Measurements from ENCODE around the gene PCOLCE2.

DNA sequence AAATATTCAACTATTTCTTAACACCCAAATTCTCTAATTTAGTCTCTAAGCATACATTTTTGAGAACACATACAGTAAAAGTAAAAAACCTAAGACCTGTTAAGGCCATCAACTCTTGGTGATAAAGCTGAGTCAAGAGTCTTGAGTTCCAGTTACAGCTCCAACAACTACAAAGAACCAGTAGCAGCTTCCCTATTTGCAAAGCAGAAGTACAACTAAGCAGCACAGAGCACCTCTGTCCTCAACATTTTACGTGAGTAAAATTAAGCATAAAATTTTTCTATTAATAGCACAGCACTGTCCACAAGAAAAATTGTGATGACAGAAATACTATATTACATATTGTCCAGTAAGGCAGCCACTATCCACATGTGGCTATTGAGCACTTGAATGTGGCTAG is 4.4 kb downstream of the PCOLCE2 start:
- TF ChIP-seq, protein P1, sequence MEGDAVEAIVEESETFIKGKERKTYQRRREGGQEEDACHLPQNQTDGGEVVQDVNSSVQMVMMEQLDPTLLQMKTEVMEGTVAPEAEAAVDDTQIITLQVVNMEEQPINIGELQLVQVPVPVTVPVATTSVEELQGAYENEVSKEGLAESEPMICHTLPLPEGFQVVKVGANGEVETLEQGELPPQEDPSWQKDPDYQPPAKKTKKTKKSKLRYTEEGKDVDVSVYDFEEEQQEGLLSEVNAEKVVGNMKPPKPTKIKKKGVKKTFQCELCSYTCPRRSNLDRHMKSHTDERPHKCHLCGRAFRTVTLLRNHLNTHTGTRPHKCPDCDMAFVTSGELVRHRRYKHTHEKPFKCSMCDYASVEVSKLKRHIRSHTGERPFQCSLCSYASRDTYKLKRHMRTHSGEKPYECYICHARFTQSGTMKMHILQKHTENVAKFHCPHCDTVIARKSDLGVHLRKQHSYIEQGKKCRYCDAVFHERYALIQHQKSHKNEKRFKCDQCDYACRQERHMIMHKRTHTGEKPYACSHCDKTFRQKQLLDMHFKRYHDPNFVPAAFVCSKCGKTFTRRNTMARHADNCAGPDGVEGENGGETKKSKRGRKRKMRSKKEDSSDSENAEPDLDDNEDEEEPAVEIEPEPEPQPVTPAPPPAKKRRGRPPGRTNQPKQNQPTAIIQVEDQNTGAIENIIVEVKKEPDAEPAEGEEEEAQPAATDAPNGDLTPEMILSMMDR (conservative IDR thresholded peaks at IDR 0.05 in 1 of 2, IDR thresholded peaks at IDR 0.05 in 1 of 2; ENCODE audit: extremely low read depth in 1 of 2, insufficient read depth in 1 of 2, low read depth in 1 of 2, low read length in 2 of 2) = no peak
- no peak for TF ChIP-seq EZH2 (IDR thresholded peaks at IDR 0.05; ENCODE audit: borderline replicate concordance, low read length)

Measured in mammary epithelial cell (primary cell).